GM12878 (cell line): ENCODE measurements around the gene MAML2.

Source experiments
- POLR2A ChIP-seq: IDR thresholded peaks from 2 replicates; pipeline ENCODE4 v1.6.1; 2011; ENCODE audit warnings: low read depth, mild to moderate bottlenecking, low read length
- POLR2AphosphoS5 ChIP-seq: IDR thresholded peaks from 2 replicates; pipeline ENCODE4 v1.6.1; 2011; ENCODE audit warnings: mild to moderate bottlenecking, low read length, inconsistent platforms
- TAF1 ChIP-seq: IDR thresholded peaks from 2 replicates; pipeline ENCODE4 v1.6.1; 2011; ENCODE audit warnings: mild to moderate bottlenecking, low read depth, low read length, borderline replicate concordance
- TF ChIP-seq, protein P1 (sequence below): fragments of 150-350 bp; IDR thresholded peaks from 2 replicates; pipeline ENCODE4 v1.6.1; 2014; ENCODE audit warnings: mild to moderate bottlenecking, low read depth, low read length

DNA sequence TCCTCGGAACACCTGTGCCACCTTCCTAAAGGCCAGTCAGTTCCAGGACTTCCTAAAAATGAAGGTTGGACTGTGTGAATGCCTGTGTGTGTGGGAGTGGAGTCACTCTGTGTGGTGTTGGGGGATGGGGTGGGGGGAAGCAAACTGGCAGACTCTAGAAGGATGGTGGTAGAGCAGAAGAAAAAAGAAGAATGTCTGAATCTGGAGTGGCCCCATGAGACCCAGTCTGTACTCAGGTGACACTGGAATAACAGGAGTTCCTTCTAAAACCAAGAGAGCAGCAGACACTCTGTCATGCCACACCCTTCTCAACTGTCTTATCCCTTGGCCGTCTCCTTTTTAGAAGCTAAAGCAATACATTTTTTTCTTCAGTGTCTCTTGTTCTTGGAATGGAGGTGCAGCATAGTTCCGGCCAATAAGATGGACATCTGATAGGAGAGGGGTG is 82.9 kb downstream of the MAML2 start:
- no peak for TF ChIP-seq TAF1
- TF ChIP-seq, protein P1, sequence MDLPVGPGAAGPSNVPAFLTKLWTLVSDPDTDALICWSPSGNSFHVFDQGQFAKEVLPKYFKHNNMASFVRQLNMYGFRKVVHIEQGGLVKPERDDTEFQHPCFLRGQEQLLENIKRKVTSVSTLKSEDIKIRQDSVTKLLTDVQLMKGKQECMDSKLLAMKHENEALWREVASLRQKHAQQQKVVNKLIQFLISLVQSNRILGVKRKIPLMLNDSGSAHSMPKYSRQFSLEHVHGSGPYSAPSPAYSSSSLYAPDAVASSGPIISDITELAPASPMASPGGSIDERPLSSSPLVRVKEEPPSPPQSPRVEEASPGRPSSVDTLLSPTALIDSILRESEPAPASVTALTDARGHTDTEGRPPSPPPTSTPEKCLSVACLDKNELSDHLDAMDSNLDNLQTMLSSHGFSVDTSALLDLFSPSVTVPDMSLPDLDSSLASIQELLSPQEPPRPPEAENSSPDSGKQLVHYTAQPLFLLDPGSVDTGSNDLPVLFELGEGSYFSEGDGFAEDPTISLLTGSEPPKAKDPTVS, result no peak
- no peak for TF ChIP-seq POLR2A
- TF ChIP-seq POLR2AphosphoS5, result no peak
